Kidney epithelial cell (primary cell): ENCODE data around the gene F8A2. TPM values are rescaled to one million over a fixed set of nuclear protein-coding genes. Genes with fewer than 3 reads are reported as not detected.
"Not testable (repeated sequence)": the region's sequence is repeated elsewhere in the genome, so short reads cannot be mapped to it uniquely, and the experiment has no call there.

Source experiments
- DNase-seq: peaks from one replicate; pipeline ENCODE4 v3.0.0-alpha.2; 2010; ENCODE audit warnings: low read depth
- H3K27me3 ChIP-seq: 2 replicates; pipeline ENCODE4 v1.6.0; 2011; ENCODE audit warnings: low read length; ENCODE audit not compliant: control insufficient read depth, insufficient read depth
- H3K36me3 ChIP-seq: 2 replicates; pipeline ENCODE4 v1.5.1; 2011; ENCODE audit warnings: low read length; ENCODE audit not compliant: control insufficient read depth, insufficient read depth
- H3K4me3 ChIP-seq: 2 replicates; pipeline ENCODE4 v1.5.1; 2011; ENCODE audit warnings: low read depth, mild to moderate bottlenecking, control low read depth, low read length
- CTCF ChIP-seq: IDR thresholded peaks from 2 replicates; pipeline ENCODE4 v1.5.1; 2011; ENCODE audit warnings: mild to moderate bottlenecking, moderate library complexity, low read length, control low read depth, inconsistent platforms; ENCODE audit not compliant: insufficient read depth, poor library complexity, severe bottlenecking
- total RNA-seq: library from RNA; depleted of rRNA; stranded (reverse); fragments of >200 nt; gene quantifications from 2 replicates; pipeline ENCODE4 v1.2.3, GENCODE V29; 2015

F8A2 gene
- total RNA-seq, result 1.0 TPM in 1 of 2 replicates, not detected in the other

GRCh38 chrX:155381843-155382528 is at the start of gene F8A2:
F8A2 (plus strand) TSS chrX:155382095; CDS start chrX:155382115, 20 bp downstream.
- not testable (repeated sequence) for DNase-seq, H3K4me3 ChIP-seq, H3K27me3 ChIP-seq, H3K36me3 ChIP-seq

GRCh38 chrX:155333544-155334100 is 48.3 kb upstream of the F8A2 start:
- TF ChIP-seq CTCF, result no peak
- DNase-seq, result no peak
- Histone ChIP-seq H3K36me3 (no peaks in the 10 kb centered on the region), H3K4me3 (no peak overlapping the region), H3K27me3 (no peaks in the 10 kb centered on the region)

GRCh38 chrX:155334486-155335336 is 47.2 kb upstream of the F8A2 start, which contains the start of gene CLIC2:
CLIC2 (minus strand) TSS chrX:155334614; CDS start chrX:155334427, 187 bp downstream.
- Histone ChIP-seq H3K27me3 (no peaks in the 10 kb centered on the region), H3K4me3 (no peak within 1 kb of the TSS), H3K36me3 (no peaks in the 10 kb centered on the region)
- DNase-seq, result no peak
- no peak for TF ChIP-seq CTCF

GRCh38 chrX:155335337-155335712 is 46.6 kb upstream of the F8A2 start:
- H3K4me3 ChIP-seq, H3K36me3 ChIP-seq, DNase-seq, H3K27me3 ChIP-seq: not testable (repeated sequence)

GRCh38 chrX:155345689-155346088 is 36.2 kb upstream of the F8A2 start:
- not testable (repeated sequence) for H3K4me3 ChIP-seq, DNase-seq, H3K36me3 ChIP-seq, H3K27me3 ChIP-seq

DNA sequence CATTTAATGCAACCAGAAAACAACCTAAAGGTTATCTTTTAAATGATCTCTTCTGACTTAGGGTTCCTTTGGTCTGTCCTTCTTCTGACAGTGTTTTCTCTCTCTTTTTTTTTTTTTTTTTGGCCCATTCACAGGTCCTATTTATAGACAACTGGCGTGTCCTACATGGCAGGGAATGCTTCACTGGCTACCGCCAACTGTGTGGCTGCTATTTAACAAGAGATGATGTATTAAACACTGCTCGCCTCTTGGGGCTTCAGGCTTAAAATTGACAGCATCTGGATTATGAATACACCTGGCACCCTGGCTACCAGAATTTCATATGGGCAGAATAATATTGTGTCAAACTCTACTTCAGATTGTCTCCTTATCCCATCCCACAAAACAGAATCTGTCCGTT is 32.4 kb upstream of the F8A2 start:
- not testable (repeated sequence) for DNase-seq, H3K36me3 ChIP-seq, H3K4me3 ChIP-seq, H3K27me3 ChIP-seq

DNA sequence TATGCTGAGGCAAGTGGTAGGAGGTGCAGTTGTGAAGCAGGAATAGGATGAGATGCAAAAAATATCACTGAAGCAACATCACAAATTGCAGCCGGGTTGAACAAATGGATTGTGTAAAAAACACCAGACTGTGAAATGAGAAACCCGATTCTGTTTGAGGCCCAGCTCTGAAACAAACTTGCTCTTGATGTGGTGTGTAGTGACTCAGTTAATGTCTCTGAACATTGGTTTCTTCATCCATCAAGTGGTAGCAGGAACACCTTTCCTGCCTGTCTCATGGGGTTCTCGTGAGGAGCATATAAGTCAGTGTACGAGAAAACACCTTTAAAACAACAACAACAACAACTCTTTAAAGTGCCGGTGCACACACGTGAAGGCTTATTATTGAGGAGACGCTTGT is 18.2 kb upstream of the F8A2 start:
- DNase-seq, H3K36me3 ChIP-seq, H3K4me3 ChIP-seq, H3K27me3 ChIP-seq: not testable (repeated sequence)

DNA sequence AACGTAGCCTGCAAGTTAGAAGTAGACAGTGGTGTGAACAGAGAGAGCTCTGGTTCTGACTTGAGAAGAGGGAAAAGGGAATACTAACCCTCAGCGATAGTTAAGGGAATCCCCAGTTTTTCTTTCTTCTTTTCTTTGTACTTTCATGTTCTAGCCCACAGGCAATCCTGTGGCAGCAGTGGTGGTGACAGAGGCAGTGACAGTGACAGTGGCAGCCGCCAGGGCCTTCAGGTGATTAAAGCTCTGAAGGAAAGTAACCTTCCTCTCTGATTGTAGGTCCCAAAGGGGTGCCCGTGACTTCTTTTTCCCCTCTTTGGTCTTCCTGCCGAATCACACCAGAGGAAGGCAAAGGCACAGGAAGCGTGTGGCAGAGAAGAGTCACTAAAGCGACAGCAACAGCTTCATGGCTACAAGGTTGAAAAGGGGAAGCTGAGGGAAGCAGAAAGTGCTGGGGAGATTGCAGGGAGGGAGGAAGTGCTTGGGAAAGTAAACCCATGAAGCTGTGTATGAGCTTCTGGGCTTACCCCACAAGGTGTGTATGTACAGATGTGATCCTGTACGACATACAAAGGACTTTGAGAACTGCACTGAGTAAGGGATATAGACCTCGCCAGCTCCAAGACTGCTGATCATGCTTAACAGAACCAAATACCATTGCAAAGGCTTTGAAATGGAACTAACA is 8.0 kb upstream of the F8A2 start:
- not testable (repeated sequence) for H3K4me3 ChIP-seq, H3K36me3 ChIP-seq, DNase-seq, H3K27me3 ChIP-seq

DNA sequence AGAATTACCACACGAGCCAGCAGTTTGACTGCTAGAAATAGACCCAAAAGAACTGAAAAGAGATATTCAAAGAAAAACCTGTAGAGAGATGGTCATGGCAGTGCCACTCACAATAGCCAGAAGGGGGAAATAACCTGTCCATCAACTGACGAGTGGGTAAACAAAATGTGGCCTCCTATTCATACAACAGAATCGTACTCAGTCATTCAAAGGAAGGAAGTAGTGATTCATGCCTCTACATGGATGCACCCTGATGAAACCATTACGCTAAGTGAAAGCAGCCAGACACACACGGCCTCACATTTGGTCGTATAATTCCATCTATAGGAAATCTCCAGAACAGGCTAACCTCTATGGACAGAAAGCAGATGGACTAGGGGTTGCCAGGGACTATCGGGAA is 2.1 kb upstream of the F8A2 start:
- H3K4me3 ChIP-seq, DNase-seq, H3K27me3 ChIP-seq, H3K36me3 ChIP-seq: not testable (repeated sequence)

DNA sequence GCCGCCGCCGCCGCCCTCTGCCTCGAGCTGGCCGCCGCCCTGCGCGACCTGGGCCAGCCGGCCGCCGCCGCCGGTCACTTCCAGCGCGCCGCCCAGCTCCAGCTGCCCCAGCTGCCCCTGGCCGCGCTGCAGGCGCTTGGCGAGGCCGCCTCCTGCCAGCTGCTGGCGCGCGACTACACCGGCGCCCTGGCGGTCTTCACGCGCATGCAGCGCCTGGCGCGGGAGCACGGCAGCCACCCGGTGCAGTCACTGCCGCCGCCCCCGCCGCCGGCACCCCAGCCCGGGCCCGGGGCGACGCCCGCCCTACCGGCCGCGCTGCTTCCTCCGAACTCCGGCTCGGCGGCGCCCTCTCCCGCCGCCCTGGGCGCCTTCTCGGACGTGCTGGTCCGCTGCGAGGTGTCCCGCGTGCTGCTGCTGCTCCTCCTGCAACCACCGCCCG is 653 bp downstream of the F8A2 start:
- not testable (repeated sequence) for H3K27me3 ChIP-seq, H3K4me3 ChIP-seq, DNase-seq, H3K36me3 ChIP-seq
